NCI-H345 treated with DMSO at 0.1 percent for 48 hours (cell line): Measurements from ENCODE around the gene FDXACB1.
"Not testable (repeated sequence)": the region's sequence is repeated elsewhere in the genome, so short reads cannot be mapped to it uniquely, and the experiment has no call there.

Experiments used
- DNase-seq: peaks from one replicate; lab custom pipeline; 2025; ENCODE audit not compliant: unreplicated experiment; lab: John Stamatoyannopoulos, UW

The FDXACB1 gene

DNA sequence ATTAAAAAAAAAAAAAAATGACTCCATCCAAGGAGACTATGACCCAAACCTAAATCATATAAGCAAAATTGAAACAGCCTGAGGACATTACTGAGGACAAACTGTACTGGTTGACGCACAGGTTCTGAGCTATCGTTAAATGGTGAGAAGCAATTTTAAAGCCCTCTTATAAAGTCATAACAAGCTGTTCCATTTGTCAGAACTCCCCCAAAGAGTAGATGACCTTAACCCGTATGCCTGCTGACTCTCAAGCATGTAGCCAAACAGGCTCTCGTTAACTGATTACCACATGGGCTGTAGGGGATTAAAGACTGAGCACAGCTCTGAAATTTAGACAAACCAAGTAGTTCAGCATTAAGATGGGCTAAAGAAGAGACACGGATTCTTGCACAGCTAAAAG lies 30.4 kb upstream of the FDXACB1 start:
- no peak for DNase-seq

GRCh38 chr11:111908639-111909305 lies 29.8 kb upstream of the FDXACB1 start:
- no peak for DNase-seq

DNA sequence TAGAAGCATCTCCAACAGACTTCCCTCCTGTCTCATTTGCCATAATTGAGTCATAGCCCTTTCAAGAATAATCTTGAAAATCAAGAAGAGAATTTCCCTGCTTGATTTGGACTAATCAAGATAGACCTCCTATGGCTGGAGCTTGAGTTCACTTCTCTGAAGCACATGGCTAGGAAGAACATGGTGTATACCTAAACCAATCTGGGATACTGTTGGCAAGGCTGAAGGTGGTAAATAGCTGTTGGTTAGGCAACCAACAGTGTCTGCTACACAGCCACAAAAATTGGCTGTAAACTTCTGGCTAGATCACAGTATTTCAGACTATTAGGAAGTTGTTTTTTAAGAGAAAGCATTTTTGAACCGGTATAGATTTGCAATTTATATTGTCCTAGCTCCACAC lies 27.7 kb upstream of the FDXACB1 start:
- DNase-seq = no peak

- DNase-seq = no peak
These were observed 26.4 kb upstream of the FDXACB1 start for GRCh38 chr11:111905411-111905810.

GRCh38 chr11:111886844-111887243 lies 7.9 kb upstream of the FDXACB1 start:
- no peak for DNase-seq

DNA sequence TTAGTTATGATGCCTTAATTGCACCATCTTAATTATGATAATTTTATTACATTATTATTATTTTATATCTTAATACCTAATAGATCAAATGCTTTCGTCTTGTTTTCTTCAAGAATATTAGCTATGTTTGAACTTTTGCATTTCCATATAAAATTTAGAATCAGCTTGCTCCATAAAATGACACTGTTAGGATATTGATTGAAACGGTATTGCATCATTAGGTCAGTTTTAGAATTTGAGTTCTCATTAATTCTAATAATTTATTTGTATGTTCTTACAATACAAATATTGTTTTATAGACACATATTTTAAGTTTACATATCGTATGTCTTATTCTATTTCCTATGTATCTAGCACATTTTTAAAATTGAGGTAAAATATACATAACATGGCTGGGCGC lies 7.1 kb upstream of the FDXACB1 start:
- DNase-seq = no peak

DNA sequence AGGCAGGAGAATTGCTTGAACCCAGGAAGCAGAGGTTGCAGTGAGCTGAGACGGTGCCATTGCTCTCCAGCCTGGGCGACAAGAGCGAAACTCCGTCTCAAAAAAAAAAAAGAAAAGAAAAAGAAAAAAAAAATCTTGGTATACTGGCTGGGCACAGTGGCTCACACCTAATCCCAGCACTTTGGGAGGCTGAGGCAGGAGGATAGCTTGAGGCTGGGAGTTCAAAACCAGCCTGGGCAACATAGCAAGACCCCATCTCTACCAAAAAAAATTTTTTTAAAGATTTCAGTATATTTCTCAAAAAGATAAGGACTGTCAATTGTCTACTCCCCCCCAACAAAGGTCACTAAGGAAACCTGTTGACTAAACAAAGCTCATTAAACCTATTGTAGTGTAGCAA lies 6.1 kb upstream of the FDXACB1 start:
- DNase-seq = not testable (repeated sequence)

GRCh38 chr11:111882202-111882601 lies 3.2 kb upstream of the FDXACB1 start:
- no peak for DNase-seq

DNA sequence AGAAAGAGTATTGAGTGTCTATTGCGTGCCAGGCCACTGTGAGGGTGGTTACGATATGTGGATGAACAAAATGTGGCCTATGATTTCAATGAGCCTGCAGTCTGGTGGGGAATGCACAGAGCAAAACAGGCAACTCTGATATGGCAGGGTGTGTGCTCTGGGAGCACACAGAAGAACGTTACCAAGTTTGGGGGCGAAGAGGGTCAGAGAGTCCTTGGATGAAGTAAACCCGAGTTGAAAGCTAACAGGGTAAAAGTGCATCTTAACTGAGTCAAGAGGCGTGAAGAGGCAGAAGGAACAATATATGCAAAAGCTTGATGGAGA lies 634 bp upstream of the FDXACB1 start:
- DNase-seq = no peak

GRCh38 chr11:111878385-111878848 lies 548 bp downstream of the FDXACB1 start:
- peak; percentile 58 for DNase-seq

DNA sequence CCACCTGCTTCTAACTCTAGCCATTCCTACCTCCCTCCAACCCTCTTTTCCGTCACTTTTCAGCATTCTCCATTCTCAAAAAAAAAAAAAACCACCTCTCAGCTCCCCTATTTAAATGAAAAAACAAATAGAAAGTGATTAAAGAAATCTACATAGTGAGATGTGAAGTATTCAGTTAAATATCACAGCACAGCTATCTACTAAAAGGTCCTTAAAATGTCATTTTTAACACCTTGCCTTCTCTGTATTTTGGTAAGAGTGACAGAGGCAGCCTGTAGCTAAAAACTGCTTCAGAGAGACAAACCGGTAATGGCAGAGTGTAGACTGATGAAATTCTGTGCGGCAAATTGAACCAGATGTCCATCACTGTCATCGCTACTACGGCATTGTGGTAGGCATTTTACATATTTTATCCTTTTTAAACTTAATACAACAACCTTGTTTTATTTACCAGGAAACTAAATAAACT lies 7.2 kb downstream of the FDXACB1 start:
- no peak for DNase-seq

GRCh38 chr11:111870886-111871692 lies 7.9 kb downstream of the FDXACB1 start, which contains the start of gene ALG9:
ALG9 (minus strand) TSS chr11:111871581; CDS start chr11:111871482, 99 bp downstream.
- DNase-seq = peak; percentile 77

GRCh38 chr11:111870522-111870885 lies 8.5 kb downstream of the FDXACB1 start:
- peak; percentile 28 for DNase-seq

- DNase-seq = no peak
These were observed 8.9 kb downstream of the FDXACB1 start for GRCh38 chr11:111870113-111870512.

DNA sequence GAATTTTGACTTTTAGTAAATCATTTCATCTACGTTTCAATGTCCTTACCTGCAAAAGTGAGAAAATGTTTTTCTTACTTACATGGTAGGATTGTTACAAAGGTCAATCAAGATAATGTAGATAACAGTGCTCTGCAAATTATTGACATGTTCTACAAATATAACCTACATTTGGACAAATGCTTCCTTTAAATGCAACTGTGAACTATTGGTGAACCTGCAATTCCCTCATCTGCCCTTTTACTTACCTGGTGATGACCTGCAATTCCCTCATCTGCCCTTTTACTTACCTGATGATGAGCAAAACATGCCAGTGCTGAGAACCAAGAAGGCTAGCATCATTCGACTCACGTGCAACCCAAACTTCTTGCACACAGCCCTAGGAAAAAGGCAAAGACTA lies 18.7 kb downstream of the FDXACB1 start:
- no peak for DNase-seq

GRCh38 chr11:111855506-111855905 lies 23.5 kb downstream of the FDXACB1 start:
- DNase-seq = no peak

DNA sequence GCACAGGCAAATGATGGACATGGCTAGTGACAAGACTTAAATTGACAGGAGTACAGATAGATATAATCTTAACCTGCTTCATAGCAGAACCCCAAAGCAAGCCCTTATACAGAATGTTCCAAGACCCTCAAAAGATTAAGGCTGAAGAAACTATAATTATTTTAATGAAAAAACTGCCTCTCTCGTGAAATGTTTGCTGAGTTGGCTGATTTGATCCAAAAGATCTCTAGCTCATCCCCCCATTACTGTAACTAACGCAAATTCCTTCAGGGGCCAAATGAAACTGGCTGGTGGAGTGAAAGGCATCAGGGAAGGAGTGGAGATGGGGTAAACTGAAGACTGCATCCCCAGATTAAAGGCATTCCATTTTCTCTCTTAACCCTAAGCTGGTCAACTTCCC lies 26.9 kb downstream of the FDXACB1 start:
- DNase-seq = no peak

- DNase-seq = no peak
These were observed 27.3 kb downstream of the FDXACB1 start for GRCh38 chr11:111851636-111852035.

DNA sequence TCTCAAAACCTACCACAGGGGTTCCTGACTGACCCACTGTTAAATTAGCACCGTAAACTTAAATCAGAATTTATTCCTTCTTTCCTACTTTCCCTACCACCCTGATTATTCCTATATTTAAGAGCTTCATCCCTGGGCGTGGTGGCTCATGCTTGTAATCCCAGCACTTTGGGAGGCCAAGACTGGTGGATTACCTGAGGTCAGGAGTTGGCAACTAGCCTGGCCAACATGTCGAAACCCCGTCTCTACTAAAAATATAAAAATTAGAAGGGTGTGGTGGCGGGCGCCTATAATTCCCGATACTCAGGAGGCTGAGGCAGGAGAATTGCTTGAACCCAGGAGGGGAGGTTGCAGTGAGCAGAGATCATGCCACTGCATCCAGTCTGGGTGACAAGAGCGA lies 27.9 kb downstream of the FDXACB1 start:
- DNase-seq = no peak

- no peak for DNase-seq
These were observed 29.3 kb downstream of the FDXACB1 start for GRCh38 chr11:111849631-111850030.

- DNase-seq = no peak
These were observed 32.3 kb downstream of the FDXACB1 start for GRCh38 chr11:111846636-111847035.

- no peak for DNase-seq
These were observed 32.9 kb downstream of the FDXACB1 start for GRCh38 chr11:111846063-111846462.
